Tibial nerve (tissue), 3 donors: ENCODE data around the gene TAF11L3.
"Not testable (repeated sequence)": the region's sequence is repeated elsewhere in the genome, so short reads cannot be mapped to it uniquely, and the experiment has no call there.

Source experiments
- CTCF ChIP-seq, 5 experiments: fragments of 200-600 bp in 3 of 5; fragments of 450-650 bp in 2 of 5; sonication (generic) in 3 of 5; IDR thresholded peaks; one replicate each; pipeline ENCODE4 v1.5.1; 2016 to 2019; ENCODE audit warnings: antibody characterized with exemption in 5 of 5, mild to moderate bottlenecking in 3 of 5, moderate library complexity in 2 of 5
- POLR2A ChIP-seq, 2 donors: fragments of 450-650 bp; IDR thresholded peaks; one replicate each; pipeline ENCODE4 v1.6.1; 2017; ENCODE audit warnings: antibody characterized with exemption in 2 of 2, mild to moderate bottlenecking in 2 of 2, moderate library complexity in 2 of 2

- TF ChIP-seq POLR2A, CTCF (IDR thresholded peaks at IDR 0.05): not testable (repeated sequence)
These were observed 31.5 kb upstream of the TAF11L3 start for GRCh38 chr5:17486464-17487173.
